KMS-11 (cell line): ENCODE measurements around the gene SPOCK2.

ENCODE experiments used
- H2AFZ ChIP-seq: fragments of 200-600 bp; sonication (generic); 2 replicates; pipeline ENCODE4 v1.6.1; 2016; ENCODE audit warnings: antibody characterized with exemption, mixed run types, low read depth
- H3K27ac ChIP-seq: fragments of 200-600 bp; sonication (generic); 2 replicates; pipeline ENCODE4 v1.6.1; 2016; ENCODE audit warnings: mild to moderate bottlenecking, mixed run types
- H3K27me3 ChIP-seq: fragments of 200-600 bp; sonication (generic); 2 replicates; pipeline ENCODE4 v1.6.1; 2017; ENCODE audit warnings: mild to moderate bottlenecking, low read depth, mixed run types, moderate library complexity; ENCODE audit not compliant: insufficient read depth
- H3K36me3 ChIP-seq: fragments of 200-600 bp; sonication (generic); 2 replicates; pipeline ENCODE4 v1.6.1; 2017; ENCODE audit warnings: mild to moderate bottlenecking, mixed run types; ENCODE audit not compliant: insufficient read depth
- H3K4me1 ChIP-seq: fragments of 200-600 bp; sonication (generic); 2 replicates; pipeline ENCODE4 v1.6.1; 2016; ENCODE audit warnings: mild to moderate bottlenecking, low read depth, mixed run types; ENCODE audit not compliant: poor library complexity, severe bottlenecking
- H3K4me2 ChIP-seq: fragments of 200-600 bp; sonication (generic); 2 replicates; pipeline ENCODE4 v1.7.0; 2016; ENCODE audit warnings: mild to moderate bottlenecking, mixed run types
- H3K4me3 ChIP-seq: fragments of 200-600 bp; sonication (generic); IDR thresholded peaks from 2 replicates; pipeline ENCODE4 v1.6.1; 2017; ENCODE audit warnings: low read depth, low read length, mixed read lengths; ENCODE audit not compliant: insufficient read depth
- H3K79me2 ChIP-seq: fragments of 200-600 bp; sonication (generic); 2 replicates; pipeline ENCODE4 v1.6.1; 2016; ENCODE audit warnings: low read depth, mixed run types; ENCODE audit not compliant: insufficient read depth
- H3K9ac ChIP-seq: fragments of 200-600 bp; sonication (generic); 2 replicates; pipeline ENCODE4 v1.6.1; 2016; ENCODE audit warnings: mild to moderate bottlenecking, mixed run types
- H4K20me1 ChIP-seq: fragments of 200-600 bp; sonication (generic); 2 replicates; pipeline ENCODE4 v1.6.1; 2016; ENCODE audit warnings: mild to moderate bottlenecking, mixed run types; ENCODE audit not compliant: insufficient read depth
- CTCF ChIP-seq: fragments of 200-600 bp; sonication (generic); conservative IDR thresholded peaks from 2 replicates; pipeline ENCODE4 v1.6.1; 2017; ENCODE audit warnings: low read depth, mild to moderate bottlenecking, antibody characterized with exemption, low read length, moderate library complexity, mixed read lengths

Gene SPOCK2

GRCh38 chr10:72056113-72056512, 32.2 kb downstream of the SPOCK2 start:
- no peaks in the 10 kb centered on the region for H4K20me1 ChIP-seq
- H3K4me2 ChIP-seq = no peak overlapping the region
- no peak overlapping the region for H2AFZ ChIP-seq
- H3K4me3 ChIP-seq = no peak overlapping the region
- no peaks in the 10 kb centered on the region for H3K27me3 ChIP-seq
- TF ChIP-seq CTCF = no peak
- H3K9ac ChIP-seq = no peak overlapping the region
- H3K36me3 ChIP-seq = no peaks in the 10 kb centered on the region
- H3K4me1 ChIP-seq = no peaks in the 10 kb centered on the region
- H3K27ac ChIP-seq = no peak overlapping the region
- H3K79me2 ChIP-seq = no peaks in the 10 kb centered on the region

GRCh38 chr10:72053690-72054089, 34.7 kb downstream of the SPOCK2 start:
- Histone ChIP-seq H3K9ac (no peak overlapping the region), H3K79me2 (no peaks in the 10 kb centered on the region), H3K4me2 (no peak overlapping the region), H3K4me3 (no peak overlapping the region), H3K4me1 (no peaks in the 10 kb centered on the region), H3K27ac (no peak overlapping the region), H3K36me3 (no peaks in the 10 kb centered on the region), H3K27me3 (no peaks in the 10 kb centered on the region), H2AFZ (no peak overlapping the region), H4K20me1 (no peaks in the 10 kb centered on the region)
- TF ChIP-seq CTCF = no peak

GRCh38 chr10:72050873-72051272, 37.5 kb downstream of the SPOCK2 start:
- TF ChIP-seq CTCF = no peak
- Histone ChIP-seq H2AFZ (no peak overlapping the region), H3K4me1 (no peaks in the 10 kb centered on the region), H3K79me2 (no peaks in the 10 kb centered on the region), H3K27ac (no peak overlapping the region), H3K4me2 (no peak overlapping the region), H3K36me3 (no peaks in the 10 kb centered on the region), H3K27me3 (no peaks in the 10 kb centered on the region), H4K20me1 (no peaks in the 10 kb centered on the region), H3K4me3 (no peak overlapping the region), H3K9ac (no peak overlapping the region)

- no peak overlapping the region for H3K9ac ChIP-seq
- TF ChIP-seq CTCF = no peak
- no peaks in the 10 kb centered on the region for H3K27me3 ChIP-seq
- no peaks in the 10 kb centered on the region for H3K4me1 ChIP-seq
- H2AFZ ChIP-seq = no peak overlapping the region
- H4K20me1 ChIP-seq = no peaks in the 10 kb centered on the region
- no peaks in the 10 kb centered on the region for H3K79me2 ChIP-seq
- H3K4me2 ChIP-seq = no peak overlapping the region
- no peaks in the 10 kb centered on the region for H3K36me3 ChIP-seq
- no peak overlapping the region for H3K27ac ChIP-seq
- H3K4me3 ChIP-seq = no peak overlapping the region
These were observed 38.2 kb downstream of the SPOCK2 start for GRCh38 chr10:72049969-72050781.
